ENCODE measurements around the gene P4HA2.

DNA sequence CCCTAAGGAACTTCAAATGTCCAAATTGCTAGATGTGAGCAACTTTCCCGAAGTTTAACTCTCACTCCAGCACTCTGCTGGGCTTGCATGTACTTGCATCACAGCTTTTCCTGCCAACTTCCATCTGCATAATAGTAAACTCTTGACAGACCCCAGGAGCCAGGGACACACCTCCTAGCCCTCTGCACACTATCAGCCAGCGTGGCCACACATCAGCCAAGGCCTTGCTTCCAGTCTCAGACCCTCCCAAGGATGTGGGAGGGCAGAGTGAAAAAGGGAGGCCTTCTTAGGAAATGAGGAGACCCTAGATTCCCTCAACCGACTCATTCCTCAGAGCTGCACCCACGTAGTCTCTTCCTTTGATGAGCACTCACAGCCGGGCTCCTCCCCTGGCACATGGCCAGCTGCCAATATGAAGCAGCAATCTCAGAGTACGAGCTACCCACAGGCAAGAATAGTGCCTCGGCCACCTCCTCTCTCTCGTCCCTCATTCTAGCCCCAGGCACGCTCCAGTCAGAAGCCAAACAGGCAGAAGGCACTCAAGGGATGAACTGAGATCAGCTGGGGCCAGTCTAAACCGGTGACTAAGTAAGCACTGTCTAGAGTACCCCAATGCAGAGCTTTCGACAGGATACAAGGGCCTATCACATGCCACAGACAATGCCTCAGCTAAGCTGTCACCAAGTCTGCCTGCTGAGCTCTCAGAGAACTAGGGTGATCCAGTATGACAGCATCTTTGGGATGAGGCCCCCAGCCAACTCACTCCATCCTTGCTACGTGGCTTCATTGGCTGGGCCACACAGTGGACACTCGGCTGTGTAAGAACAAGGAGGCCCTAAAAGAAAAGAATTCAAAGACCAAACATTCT is 2.3 kb downstream of the P4HA2 start:
- no peak for TF ChIP-seq POLR2A (IDR thresholded peaks at IDR 0.05)
- no peak for TF ChIP-seq CTCF (IDR thresholded peaks at IDR 0.05)
- peak in 3 of 4 donors; percentile 47 to 83 (median 54) for TF ChIP-seq EP300 (IDR thresholded peaks at IDR 0.05)
